OCI-LY3 (cell line): ENCODE data around the gene ARMC9.

ENCODE experiments used
- EZH2phosphoT487 ChIP-seq: fragments of 200-600 bp; shearing (Covaris generic); IDR thresholded peaks from 2 replicates; pipeline ENCODE4 v1.6.1; 2018; ENCODE audit warnings: antibody characterized with exemption, mixed run types, low read depth
- TF ChIP-seq, protein P1 (sequence below): fragments of 200-600, 300-600 bp; sonication (generic); IDR thresholded peaks from 2 replicates; pipeline ENCODE4 v1.5.1; 2014; ENCODE audit warnings: antibody characterized with exemption, low read length, low read depth

DNA sequence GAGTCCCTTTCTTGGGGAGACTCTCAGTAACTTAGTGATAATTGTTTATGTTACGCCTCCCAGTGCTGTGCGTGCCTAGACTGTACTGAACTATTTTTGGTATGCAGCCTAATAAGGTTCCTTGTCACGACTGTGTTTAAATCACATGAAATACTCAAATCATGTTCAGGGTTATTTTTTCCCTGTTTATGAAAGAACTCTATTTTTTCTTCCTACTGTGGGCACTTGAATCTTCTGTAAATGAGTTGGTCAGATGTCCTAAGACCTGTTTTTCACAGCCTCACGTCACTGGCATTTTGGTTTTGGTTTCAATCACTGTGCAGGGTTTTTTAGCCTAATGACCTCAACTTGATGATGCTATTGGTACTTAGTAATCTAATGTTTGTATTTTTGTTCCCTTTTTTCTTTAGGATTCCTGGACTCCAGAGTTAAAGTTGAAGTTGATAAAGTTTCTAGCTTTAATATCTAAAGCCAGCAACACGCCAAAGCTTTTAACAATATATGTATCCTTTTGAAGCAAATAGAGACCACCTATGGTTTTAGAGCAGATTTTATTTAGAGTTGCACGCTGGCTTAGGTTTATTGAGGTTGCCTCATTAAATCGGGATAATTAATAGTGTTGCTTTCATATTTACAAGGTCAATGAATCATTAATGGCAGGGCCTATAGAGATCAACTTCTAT lies 24.0 kb downstream of the ARMC9 start:
- TF ChIP-seq, protein P1, sequence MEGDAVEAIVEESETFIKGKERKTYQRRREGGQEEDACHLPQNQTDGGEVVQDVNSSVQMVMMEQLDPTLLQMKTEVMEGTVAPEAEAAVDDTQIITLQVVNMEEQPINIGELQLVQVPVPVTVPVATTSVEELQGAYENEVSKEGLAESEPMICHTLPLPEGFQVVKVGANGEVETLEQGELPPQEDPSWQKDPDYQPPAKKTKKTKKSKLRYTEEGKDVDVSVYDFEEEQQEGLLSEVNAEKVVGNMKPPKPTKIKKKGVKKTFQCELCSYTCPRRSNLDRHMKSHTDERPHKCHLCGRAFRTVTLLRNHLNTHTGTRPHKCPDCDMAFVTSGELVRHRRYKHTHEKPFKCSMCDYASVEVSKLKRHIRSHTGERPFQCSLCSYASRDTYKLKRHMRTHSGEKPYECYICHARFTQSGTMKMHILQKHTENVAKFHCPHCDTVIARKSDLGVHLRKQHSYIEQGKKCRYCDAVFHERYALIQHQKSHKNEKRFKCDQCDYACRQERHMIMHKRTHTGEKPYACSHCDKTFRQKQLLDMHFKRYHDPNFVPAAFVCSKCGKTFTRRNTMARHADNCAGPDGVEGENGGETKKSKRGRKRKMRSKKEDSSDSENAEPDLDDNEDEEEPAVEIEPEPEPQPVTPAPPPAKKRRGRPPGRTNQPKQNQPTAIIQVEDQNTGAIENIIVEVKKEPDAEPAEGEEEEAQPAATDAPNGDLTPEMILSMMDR = no peak
- TF ChIP-seq EZH2phosphoT487 = no peak
